ENCODE measurements around the gene COQ10A. TPM values are rescaled to one million over a fixed set of nuclear protein-coding genes. Genes with fewer than 3 reads are reported as not detected.

The COQ10A gene
- total RNA-seq, 1 experiment from 2014 or later, result 24.4 TPM

- no peak for DNase-seq (ENCODE audit: low spot score)
- no peaks in the 10 kb centered on the region for H3K9me3 Mint-ChIP-seq
- peaks cover 8% of the 10 kb centered on the region for H3K4me1 Mint-ChIP-seq
- H3K36me3 Mint-ChIP-seq, result peaks cover 30% of the 10 kb centered on the region
- no peaks in the 10 kb centered on the region for H3K27me3 Mint-ChIP-seq (ENCODE audit: low read depth)
- TF ChIP-seq ETV6 (CRISPR knock-in tag; IDR thresholded peaks at IDR 0.05) (0 out of 2 replicates have a peak, but pooled peaks have one; percentile 24), MXD4 (CRISPR knock-in tag; IDR thresholded peaks at IDR 0.05; ENCODE audit: borderline replicate concordance) (no peak)
- peak overlapping the region; percentile 98 for H3K4me3 Mint-ChIP-seq
- CTCF ChIA-PET, result interaction anchor here (0.6 to 4.5 kb wide), 24 partner anchors 15 to 322 kb away, joined by 3 to 59 read pairs (median 6); partner anchors contain the start of genes COQ10A, CS, IL23A and PA2G4
- ATAC-seq, result no peak
- POLR2A ChIA-PET, result interaction anchor here (0.5 to 2.5 kb wide), 12 partner anchors 10 to 364 kb away, joined by 3 to 24 read pairs (median 4); partner anchors contain the start of genes IL23A, PA2G4, RNF41 and SMARCC2
- H3K27ac Mint-ChIP-seq, result peak overlapping the region; percentile 99
These were observed 48.5 kb downstream of the COQ10A start for GRCh38 chr12:56315249-56315621.

DNA sequence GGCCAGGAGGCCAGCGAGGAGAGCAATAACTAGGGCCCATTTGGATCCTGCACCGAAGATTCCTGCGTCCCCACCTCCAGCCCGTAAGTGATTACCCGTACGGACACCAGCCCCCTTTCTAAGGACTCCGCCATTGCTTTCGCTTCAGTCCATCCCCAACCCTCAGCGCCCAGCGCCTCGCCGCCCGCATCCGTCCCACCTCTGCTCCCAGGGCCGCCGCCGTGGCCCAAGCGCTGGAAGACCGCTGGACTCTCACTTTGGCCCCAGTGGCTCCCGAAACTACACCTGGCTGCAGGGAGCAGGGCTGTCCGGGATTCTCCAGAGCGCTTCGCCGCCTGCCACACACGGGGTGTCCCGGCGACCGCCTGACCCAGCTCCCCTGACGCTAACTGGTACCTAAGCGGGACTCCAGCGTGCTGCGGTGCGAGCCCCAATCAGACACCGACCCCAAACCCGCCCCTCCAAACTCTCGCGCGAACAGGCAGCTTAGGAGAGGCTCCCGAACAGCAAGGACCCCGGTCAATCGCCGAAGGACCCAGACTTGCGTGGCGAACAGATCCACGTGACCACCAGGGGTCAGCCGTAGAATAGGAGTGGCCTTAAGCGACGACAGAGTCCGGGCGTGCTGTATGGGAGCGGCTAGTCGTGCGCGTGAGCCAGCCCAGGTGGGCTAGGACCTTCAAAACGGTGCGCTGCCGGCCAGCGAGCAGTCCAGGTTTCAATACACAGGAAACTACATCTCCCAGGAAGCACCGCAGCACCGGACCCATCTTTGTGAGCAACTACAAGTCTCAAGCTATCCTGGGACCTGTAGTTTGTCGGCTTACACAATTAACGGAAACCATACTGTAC is 49.1 kb downstream of the COQ10A start, which contains the start of gene CNPY2:
CNPY2 (minus strand) TSS at position 367 of the 852 bp plus-strand sequence. CDS start 771 bp downstream, outside the sequence.
- no peaks in the 10 kb centered on the region for H3K27me3 Mint-ChIP-seq (ENCODE audit: low read depth)
- ChIA-PET CTCF (interaction anchor here (0.6 to 4.5 kb wide), 27 partner anchors 15 to 321 kb away, joined by 3 to 59 read pairs (median 5); partner anchors contain the start of genes COQ10A, CS, IL23A and PA2G4), POLR2A (interaction anchor here (0.5 to 2.5 kb wide), 22 partner anchors 11 to 364 kb away, joined by 3 to 24 read pairs (median 4); partner anchors contain the start of genes ESYT1, IL23A, PA2G4 and RNF41)
- DNase-seq (ENCODE audit: low spot score), result peak; percentile 97
- H3K4me3 Mint-ChIP-seq, result peak within 1 kb of the TSS; percentile 98
- peaks cover 8% of the 10 kb centered on the region for H3K4me1 Mint-ChIP-seq
- H3K36me3 Mint-ChIP-seq, result peaks cover 24% of the 10 kb centered on the region
- H3K27ac Mint-ChIP-seq, result peak within 1 kb of the TSS; percentile 99
- no peaks in the 10 kb centered on the region for H3K9me3 Mint-ChIP-seq
- peak; percentile 94 for ATAC-seq
- TF ChIP-seq SP1 (CRISPR knock-in tag; conservative IDR thresholded peaks at IDR 0.05) (peak; percentile 62), OVOL2 (CRISPR knock-in tag; IDR thresholded peaks at IDR 0.05; ENCODE audit: borderline replicate concordance) (no peak), CTCF (IDR thresholded peaks at IDR 0.05) (no peak), FOXP1 (CRISPR knock-in tag; IDR thresholded peaks at IDR 0.05; ENCODE audit: borderline replicate concordance) (peak; percentile 66; the same call in 1 of the 2 replicates), TEAD4 (CRISPR knock-in tag; IDR thresholded peaks at IDR 0.05) (no peak), NFYB (CRISPR knock-in tag; conservative IDR thresholded peaks at IDR 0.05; ENCODE audit: low read depth) (no peak; the same call in 1 of the 2 replicates), FOXK1 (CRISPR knock-in tag; IDR thresholded peaks at IDR 0.05) (peak; percentile 78), ZNF138 (CRISPR knock-in tag; conservative IDR thresholded peaks at IDR 0.05) (0 out of 2 replicates have a peak, but pooled peaks have one; percentile 72), GABPB1 (CRISPR knock-in tag; IDR thresholded peaks at IDR 0.05) (peak; percentile 64), ETV6 (CRISPR knock-in tag; IDR thresholded peaks at IDR 0.05) (no peak; the same call in none of the 2 replicates), MYBL2 (CRISPR knock-in tag; IDR thresholded peaks at IDR 0.05) (peak; percentile 70), USF2 (CRISPR knock-in tag; IDR thresholded peaks at IDR 0.05) (peak; percentile 90), JAZF1 (CRISPR knock-in tag; IDR thresholded peaks at IDR 0.05) (no peak), CREM (CRISPR knock-in tag; IDR thresholded peaks at IDR 0.05) (peak; percentile 71)
- TF ChIP-seq, protein P1, sequence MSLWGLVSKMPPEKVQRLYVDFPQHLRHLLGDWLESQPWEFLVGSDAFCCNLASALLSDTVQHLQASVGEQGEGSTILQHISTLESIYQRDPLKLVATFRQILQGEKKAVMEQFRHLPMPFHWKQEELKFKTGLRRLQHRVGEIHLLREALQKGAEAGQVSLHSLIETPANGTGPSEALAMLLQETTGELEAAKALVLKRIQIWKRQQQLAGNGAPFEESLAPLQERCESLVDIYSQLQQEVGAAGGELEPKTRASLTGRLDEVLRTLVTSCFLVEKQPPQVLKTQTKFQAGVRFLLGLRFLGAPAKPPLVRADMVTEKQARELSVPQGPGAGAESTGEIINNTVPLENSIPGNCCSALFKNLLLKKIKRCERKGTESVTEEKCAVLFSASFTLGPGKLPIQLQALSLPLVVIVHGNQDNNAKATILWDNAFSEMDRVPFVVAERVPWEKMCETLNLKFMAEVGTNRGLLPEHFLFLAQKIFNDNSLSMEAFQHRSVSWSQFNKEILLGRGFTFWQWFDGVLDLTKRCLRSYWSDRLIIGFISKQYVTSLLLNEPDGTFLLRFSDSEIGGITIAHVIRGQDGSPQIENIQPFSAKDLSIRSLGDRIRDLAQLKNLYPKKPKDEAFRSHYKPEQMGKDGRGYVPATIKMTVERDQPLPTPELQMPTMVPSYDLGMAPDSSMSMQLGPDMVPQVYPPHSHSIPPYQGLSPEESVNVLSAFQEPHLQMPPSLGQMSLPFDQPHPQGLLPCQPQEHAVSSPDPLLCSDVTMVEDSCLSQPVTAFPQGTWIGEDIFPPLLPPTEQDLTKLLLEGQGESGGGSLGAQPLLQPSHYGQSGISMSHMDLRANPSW (CRISPR knock-in tag; conservative IDR thresholded peaks at IDR 0.05; ENCODE audit: low read depth), result no peak
- TF ChIP-seq, protein P2, sequence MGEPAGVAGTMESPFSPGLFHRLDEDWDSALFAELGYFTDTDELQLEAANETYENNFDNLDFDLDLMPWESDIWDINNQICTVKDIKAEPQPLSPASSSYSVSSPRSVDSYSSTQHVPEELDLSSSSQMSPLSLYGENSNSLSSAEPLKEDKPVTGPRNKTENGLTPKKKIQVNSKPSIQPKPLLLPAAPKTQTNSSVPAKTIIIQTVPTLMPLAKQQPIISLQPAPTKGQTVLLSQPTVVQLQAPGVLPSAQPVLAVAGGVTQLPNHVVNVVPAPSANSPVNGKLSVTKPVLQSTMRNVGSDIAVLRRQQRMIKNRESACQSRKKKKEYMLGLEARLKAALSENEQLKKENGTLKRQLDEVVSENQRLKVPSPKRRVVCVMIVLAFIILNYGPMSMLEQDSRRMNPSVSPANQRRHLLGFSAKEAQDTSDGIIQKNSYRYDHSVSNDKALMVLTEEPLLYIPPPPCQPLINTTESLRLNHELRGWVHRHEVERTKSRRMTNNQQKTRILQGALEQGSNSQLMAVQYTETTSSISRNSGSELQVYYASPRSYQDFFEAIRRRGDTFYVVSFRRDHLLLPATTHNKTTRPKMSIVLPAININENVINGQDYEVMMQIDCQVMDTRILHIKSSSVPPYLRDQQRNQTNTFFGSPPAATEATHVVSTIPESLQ (CRISPR knock-in tag; IDR thresholded peaks at IDR 0.05), result no peak
- TF ChIP-seq, protein P3, sequence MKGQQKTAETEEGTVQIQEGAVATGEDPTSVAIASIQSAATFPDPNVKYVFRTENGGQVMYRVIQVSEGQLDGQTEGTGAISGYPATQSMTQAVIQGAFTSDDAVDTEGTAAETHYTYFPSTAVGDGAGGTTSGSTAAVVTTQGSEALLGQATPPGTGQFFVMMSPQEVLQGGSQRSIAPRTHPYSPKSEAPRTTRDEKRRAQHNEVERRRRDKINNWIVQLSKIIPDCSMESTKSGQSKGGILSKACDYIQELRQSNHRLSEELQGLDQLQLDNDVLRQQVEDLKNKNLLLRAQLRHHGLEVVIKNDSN (CRISPR knock-in tag; IDR thresholded peaks at IDR 0.05), result peak; percentile 90
- TF ChIP-seq, protein P4, sequence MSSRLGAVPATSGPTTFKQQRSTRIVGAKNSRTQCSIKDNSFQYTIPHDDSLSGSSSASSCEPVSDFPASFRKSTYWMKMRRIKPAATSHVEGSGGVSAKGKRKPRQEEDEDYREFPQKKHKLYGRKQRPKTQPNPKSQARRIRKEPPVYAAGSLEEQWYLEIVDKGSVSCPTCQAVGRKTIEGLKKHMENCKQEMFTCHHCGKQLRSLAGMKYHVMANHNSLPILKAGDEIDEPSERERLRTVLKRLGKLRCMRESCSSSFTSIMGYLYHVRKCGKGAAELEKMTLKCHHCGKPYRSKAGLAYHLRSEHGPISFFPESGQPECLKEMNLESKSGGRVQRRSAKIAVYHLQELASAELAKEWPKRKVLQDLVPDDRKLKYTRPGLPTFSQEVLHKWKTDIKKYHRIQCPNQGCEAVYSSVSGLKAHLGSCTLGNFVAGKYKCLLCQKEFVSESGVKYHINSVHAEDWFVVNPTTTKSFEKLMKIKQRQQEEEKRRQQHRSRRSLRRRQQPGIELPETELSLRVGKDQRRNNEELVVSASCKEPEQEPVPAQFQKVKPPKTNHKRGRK (CRISPR knock-in tag; IDR thresholded peaks at IDR 0.05; ENCODE audit: borderline replicate concordance), result no peak
- TF ChIP-seq, protein P5, sequence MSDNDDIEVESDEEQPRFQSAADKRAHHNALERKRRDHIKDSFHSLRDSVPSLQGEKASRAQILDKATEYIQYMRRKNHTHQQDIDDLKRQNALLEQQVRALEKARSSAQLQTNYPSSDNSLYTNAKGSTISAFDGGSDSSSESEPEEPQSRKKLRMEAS (CRISPR knock-in tag; IDR thresholded peaks at IDR 0.05), result peak; percentile 92
- TF ChIP-seq, protein P6, sequence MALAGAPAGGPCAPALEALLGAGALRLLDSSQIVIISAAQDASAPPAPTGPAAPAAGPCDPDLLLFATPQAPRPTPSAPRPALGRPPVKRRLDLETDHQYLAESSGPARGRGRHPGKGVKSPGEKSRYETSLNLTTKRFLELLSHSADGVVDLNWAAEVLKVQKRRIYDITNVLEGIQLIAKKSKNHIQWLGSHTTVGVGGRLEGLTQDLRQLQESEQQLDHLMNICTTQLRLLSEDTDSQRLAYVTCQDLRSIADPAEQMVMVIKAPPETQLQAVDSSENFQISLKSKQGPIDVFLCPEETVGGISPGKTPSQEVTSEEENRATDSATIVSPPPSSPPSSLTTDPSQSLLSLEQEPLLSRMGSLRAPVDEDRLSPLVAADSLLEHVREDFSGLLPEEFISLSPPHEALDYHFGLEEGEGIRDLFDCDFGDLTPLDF (CRISPR knock-in tag; IDR thresholded peaks at IDR 0.05), result no peak
